ENCODE data around the gene MALT1. TPM values are rescaled to one million over a fixed set of nuclear protein-coding genes. Genes with fewer than 3 reads are reported as not detected.

Gene MALT1
- total RNA-seq, 3 donors from 2014 or later (not counting 1 experiment from before 2014, with no cell fraction given), result 49.8 to 55.8 (median 54.5) TPM

DNA sequence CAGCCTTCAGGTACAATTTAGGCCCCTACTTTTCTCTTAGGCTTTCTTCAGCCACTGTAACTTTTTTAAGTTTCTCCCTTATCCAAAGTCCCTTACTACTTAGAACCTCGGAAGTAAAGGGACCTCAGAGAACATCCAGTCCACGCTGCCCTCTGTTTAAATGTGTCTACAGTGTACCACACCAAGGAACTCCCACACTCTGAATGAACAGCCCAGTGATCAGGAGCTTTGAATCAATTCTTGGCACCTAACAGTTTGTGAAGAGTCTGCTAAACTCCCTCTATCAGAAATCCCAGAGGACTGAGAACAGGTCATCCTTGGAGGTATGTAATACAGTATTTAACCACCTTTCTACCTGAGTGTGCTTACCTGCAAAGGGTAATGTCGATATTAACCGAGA is 11.6 kb upstream of the MALT1 start:
- H3K27ac Mint-ChIP-seq, result peak overlapping the region; percentile 68 to 86
- H3K4me1 Mint-ChIP-seq, result peaks cover 21 to 31% of the 10 kb centered on the region in 2 donors
- H3K4me3 ChIP-seq (ENCODE audit: low read length), result peak overlapping the region; percentile 42
- H3K4me1 ChIP-seq (ENCODE audit: control insufficient read depth, insufficient read depth, low read length), result peaks cover 21% of the 10 kb centered on the region
- DNase-seq, result no peak
- H3K27me3 Mint-ChIP-seq (ENCODE audit: low read depth in 2 of 2), result no peaks in the 10 kb centered on the region
- no peak for ATAC-seq
- H3K4me3 Mint-ChIP-seq, result peak overlapping the region; percentile 67
- no peak overlapping the region for H3K27ac ChIP-seq (ENCODE audit: low read length)
- H3K9me3 ChIP-seq (ENCODE audit: control insufficient read depth, insufficient read depth, low read length), result peaks cover 5% of the 10 kb centered on the region
- 86% methylated on average over 2 of the region's 4 CpGs for WGBS (ENCODE audit: insufficient coverage)
- H3K9me3 Mint-ChIP-seq, result peaks cover 0 to 3% of the 10 kb centered on the region in 2 donors
- no peaks in the 10 kb centered on the region for H3K27me3 ChIP-seq (ENCODE audit: control insufficient read depth, insufficient read depth, low read length)
- TF ChIP-seq, protein P1, sequence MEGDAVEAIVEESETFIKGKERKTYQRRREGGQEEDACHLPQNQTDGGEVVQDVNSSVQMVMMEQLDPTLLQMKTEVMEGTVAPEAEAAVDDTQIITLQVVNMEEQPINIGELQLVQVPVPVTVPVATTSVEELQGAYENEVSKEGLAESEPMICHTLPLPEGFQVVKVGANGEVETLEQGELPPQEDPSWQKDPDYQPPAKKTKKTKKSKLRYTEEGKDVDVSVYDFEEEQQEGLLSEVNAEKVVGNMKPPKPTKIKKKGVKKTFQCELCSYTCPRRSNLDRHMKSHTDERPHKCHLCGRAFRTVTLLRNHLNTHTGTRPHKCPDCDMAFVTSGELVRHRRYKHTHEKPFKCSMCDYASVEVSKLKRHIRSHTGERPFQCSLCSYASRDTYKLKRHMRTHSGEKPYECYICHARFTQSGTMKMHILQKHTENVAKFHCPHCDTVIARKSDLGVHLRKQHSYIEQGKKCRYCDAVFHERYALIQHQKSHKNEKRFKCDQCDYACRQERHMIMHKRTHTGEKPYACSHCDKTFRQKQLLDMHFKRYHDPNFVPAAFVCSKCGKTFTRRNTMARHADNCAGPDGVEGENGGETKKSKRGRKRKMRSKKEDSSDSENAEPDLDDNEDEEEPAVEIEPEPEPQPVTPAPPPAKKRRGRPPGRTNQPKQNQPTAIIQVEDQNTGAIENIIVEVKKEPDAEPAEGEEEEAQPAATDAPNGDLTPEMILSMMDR (IDR thresholded peaks at IDR 0.05), result no peak
- no peaks in the 10 kb centered on the region for H3K36me3 ChIP-seq (ENCODE audit: control insufficient read depth, insufficient read depth, low read length)
- H3K36me3 Mint-ChIP-seq, result no peaks in the 10 kb centered on the region
- intact Hi-C loops (cut with micrococcal nuclease), result loop anchor here (5.0 kb wide), 1 partner anchor 42 kb away; no protein-coding TSS in a partner anchor

DNA sequence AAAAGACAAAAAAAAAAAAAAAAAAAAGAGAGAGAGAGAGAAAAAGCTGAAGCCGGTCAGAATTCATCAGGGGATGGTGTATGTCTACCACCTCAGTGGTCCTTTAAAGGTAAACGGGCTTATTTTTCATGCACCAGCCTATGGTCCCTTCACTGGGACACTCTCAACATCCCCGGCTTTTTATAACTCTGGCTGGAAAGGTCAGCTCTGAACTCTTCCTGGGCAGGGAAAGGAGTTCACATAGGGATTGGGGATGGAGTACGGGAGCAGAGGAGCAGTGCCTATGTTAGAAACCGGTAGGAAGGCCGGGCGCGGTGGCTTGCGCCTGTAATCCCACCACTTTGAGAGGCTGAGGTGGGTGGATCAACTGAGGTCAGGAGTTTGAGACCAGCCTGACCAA is 10.3 kb upstream of the MALT1 start:
- Histone ChIP-seq H3K27me3 (ENCODE audit: control insufficient read depth, insufficient read depth, low read length) (no peaks in the 10 kb centered on the region), H3K9me3 (ENCODE audit: control insufficient read depth, insufficient read depth, low read length) (no peaks in the 10 kb centered on the region), H3K4me3 (ENCODE audit: low read length) (no peak overlapping the region), H3K36me3 (ENCODE audit: control insufficient read depth, insufficient read depth, low read length) (no peaks in the 10 kb centered on the region), H3K27ac (ENCODE audit: low read length) (no peak overlapping the region), H3K4me1 (ENCODE audit: control insufficient read depth, insufficient read depth, low read length) (peaks cover 21% of the 10 kb centered on the region)
- Mint-ChIP-seq H3K27ac (no peak overlapping the region), H3K9me3 (no peaks in the 10 kb centered on the region), H3K36me3 (no peaks in the 10 kb centered on the region), H3K4me3 (no peak overlapping the region), H3K27me3 (ENCODE audit: low read depth in 2 of 2) (no peaks in the 10 kb centered on the region), H3K4me1 (peaks cover 21 to 26% of the 10 kb centered on the region in 2 donors)
- intact Hi-C loops (cut with micrococcal nuclease), result no loop called here
- DNase-seq, result no peak
- no peak for ATAC-seq
- 95% methylated on average over 6 of the region's 9 CpGs for WGBS (ENCODE audit: insufficient coverage)
- TF ChIP-seq, protein P1 (IDR thresholded peaks at IDR 0.05), result no peak

DNA sequence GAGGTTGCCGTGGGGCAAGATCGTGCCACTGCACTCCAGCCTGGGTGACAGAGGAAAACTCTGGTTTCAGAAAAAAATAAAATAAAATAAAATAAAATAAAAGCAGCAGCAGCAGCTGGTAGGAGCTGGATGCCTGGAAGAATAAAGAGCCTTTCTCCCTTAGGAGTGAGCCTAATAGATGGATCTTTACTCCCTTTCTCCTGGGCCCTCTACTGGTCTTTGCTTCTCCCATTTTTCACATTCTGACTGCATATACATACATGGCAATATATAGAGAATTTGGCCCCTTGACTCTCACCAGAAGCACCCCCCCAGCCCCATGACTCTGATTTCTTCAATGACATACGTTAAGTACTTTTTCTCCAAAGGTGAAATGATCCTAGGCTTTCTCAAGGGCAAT is 9.8 kb upstream of the MALT1 start:
- H3K4me3 ChIP-seq (ENCODE audit: low read length), result no peak overlapping the region
- no peak overlapping the region for H3K27ac Mint-ChIP-seq
- H3K27ac ChIP-seq (ENCODE audit: low read length), result no peak overlapping the region
- no peak for DNase-seq
- no peaks in the 10 kb centered on the region for H3K36me3 Mint-ChIP-seq
- no peaks in the 10 kb centered on the region for H3K27me3 ChIP-seq (ENCODE audit: control insufficient read depth, insufficient read depth, low read length)
- intact Hi-C loops (cut with micrococcal nuclease), result no loop called here
- WGBS (ENCODE audit: insufficient coverage), result 93% methylated on average over 3 of the region's 3 CpGs
- TF ChIP-seq, protein P1 (IDR thresholded peaks at IDR 0.05), result no peak
- H3K4me3 Mint-ChIP-seq, result no peak overlapping the region
- no peaks in the 10 kb centered on the region for H3K9me3 Mint-ChIP-seq
- H3K4me1 Mint-ChIP-seq, result peaks cover 21 to 24% of the 10 kb centered on the region in 2 donors
- H3K36me3 ChIP-seq (ENCODE audit: control insufficient read depth, insufficient read depth, low read length), result no peaks in the 10 kb centered on the region
- no peaks in the 10 kb centered on the region for H3K9me3 ChIP-seq (ENCODE audit: control insufficient read depth, insufficient read depth, low read length)
- H3K4me1 ChIP-seq (ENCODE audit: control insufficient read depth, insufficient read depth, low read length), result peaks cover 21% of the 10 kb centered on the region
- H3K27me3 Mint-ChIP-seq (ENCODE audit: low read depth in 2 of 2), result no peaks in the 10 kb centered on the region
- ATAC-seq, result no peak

DNA sequence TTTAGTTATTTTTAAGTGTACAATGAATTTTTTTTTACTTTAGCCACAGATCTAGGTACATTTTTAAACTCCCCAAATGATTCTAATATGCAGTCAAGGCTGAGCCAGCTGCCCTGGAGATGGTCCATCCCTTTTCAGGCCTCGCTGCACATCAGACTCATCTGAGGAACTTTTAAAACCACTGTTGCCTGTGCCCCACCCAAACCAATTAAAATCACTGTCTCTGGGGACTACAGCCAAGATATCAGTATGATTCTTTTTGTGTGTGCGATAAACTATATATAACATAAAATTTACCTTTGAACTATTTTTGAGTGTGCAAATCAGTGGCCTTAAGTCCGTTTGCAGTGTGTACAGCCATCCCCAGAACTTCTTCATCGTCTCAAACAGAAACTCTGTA is 9.1 kb upstream of the MALT1 start:
- 72% methylated on average over 4 of the region's 4 CpGs for WGBS (ENCODE audit: insufficient coverage)

More for the DNA sequence above, 9.1 kb upstream of the MALT1 start:
- intact Hi-C loops (cut with micrococcal nuclease), result no loop called here
- H3K27ac Mint-ChIP-seq, result no peak overlapping the region
- H3K4me3 Mint-ChIP-seq, result no peak overlapping the region
- H3K9me3 ChIP-seq (ENCODE audit: control insufficient read depth, insufficient read depth, low read length), result no peaks in the 10 kb centered on the region
- H3K27ac ChIP-seq (ENCODE audit: low read length), result no peak overlapping the region
- no peak overlapping the region for H3K4me3 ChIP-seq (ENCODE audit: low read length)
- H3K27me3 Mint-ChIP-seq (ENCODE audit: low read depth in 2 of 2), result no peaks in the 10 kb centered on the region
- H3K4me1 ChIP-seq (ENCODE audit: control insufficient read depth, insufficient read depth, low read length), result peaks cover 19% of the 10 kb centered on the region
- H3K9me3 Mint-ChIP-seq, result no peaks in the 10 kb centered on the region
- DNase-seq, result no peak
- H3K36me3 Mint-ChIP-seq, result no peaks in the 10 kb centered on the region
- H3K36me3 ChIP-seq (ENCODE audit: control insufficient read depth, insufficient read depth, low read length), result no peaks in the 10 kb centered on the region
- peaks cover 20 to 21% of the 10 kb centered on the region in 2 donors for H3K4me1 Mint-ChIP-seq
- TF ChIP-seq, protein P1 (IDR thresholded peaks at IDR 0.05), result no peak
- no peaks in the 10 kb centered on the region for H3K27me3 ChIP-seq (ENCODE audit: control insufficient read depth, insufficient read depth, low read length)
- no peak for ATAC-seq

Data from natural killer cell (primary cell).